Hepatocyte (in vitro differentiated cells): ENCODE measurements around the gene NAV2.

Experiments used
- CTCF ChIP-seq: fragments of 200-600 bp; sonication (generic); IDR thresholded peaks from 2 replicates; pipeline ENCODE4 v1.5.1; 2016; ENCODE audit warnings: antibody characterized with exemption, mild to moderate bottlenecking; ENCODE audit not compliant: poor library complexity
- EZH2 ChIP-seq: fragments of 200-600 bp; sonication (generic); IDR thresholded peaks from 2 replicates; pipeline ENCODE4 v1.6.1; 2016; ENCODE audit warnings: antibody characterized with exemption, mild to moderate bottlenecking, borderline replicate concordance
- EZH2phosphoT487 ChIP-seq: fragments of 200-600 bp; sonication (generic); IDR thresholded peaks from one replicate; pipeline ENCODE4 v1.6.1; 2018; ENCODE audit warnings: antibody characterized with exemption, mild to moderate bottlenecking, low read depth, moderate library complexity; ENCODE audit not compliant: unreplicated experiment, severe bottlenecking

DNA sequence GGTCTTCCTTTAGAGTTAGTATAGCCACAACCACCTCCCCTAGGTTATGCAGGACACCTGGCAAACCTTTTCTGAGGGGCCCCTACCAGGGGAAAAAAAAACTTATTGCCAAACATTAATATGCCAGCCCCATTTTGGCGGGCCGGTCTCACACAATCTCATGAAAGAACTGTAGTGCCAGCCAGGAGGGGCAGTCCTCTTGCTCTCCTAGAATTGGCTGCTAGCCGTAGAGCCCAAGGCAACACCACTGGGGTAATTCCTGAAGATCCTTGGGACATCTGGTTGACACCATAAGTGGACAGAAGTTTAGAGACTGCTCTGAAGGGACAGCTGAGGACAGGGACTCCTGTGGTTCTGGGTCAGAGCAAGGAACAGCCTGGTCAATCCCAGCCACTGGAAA, 24.2 kb downstream of the NAV2 start:
- TF ChIP-seq CTCF (no peak), EZH2 (no peak), EZH2phosphoT487 (no peak)
